Ishikawa (cell line): ENCODE data around the gene PRKCB.

ENCODE experiments used
- CEBPB ChIP-seq: IDR thresholded peaks from 2 replicates; pipeline ENCODE4 v1.6.1; 2012
- CREB1 ChIP-seq: IDR thresholded peaks from 2 replicates; pipeline ENCODE4 v1.6.1; 2012; ENCODE audit warnings: low read depth
- EGR1 ChIP-seq: IDR thresholded peaks from 2 replicates; pipeline ENCODE4 v1.6.1; 2012
- EP300 ChIP-seq: IDR thresholded peaks from 2 replicates; pipeline ENCODE4 v1.6.1; 2012; ENCODE audit warnings: borderline replicate concordance
- FOXM1 ChIP-seq: IDR thresholded peaks from 2 replicates; pipeline ENCODE4 v1.6.1; 2012; ENCODE audit warnings: low read depth, borderline replicate concordance
- MAX ChIP-seq: IDR thresholded peaks from 2 replicates; pipeline ENCODE4 v1.6.1; 2012
- NFIC ChIP-seq: IDR thresholded peaks from 2 replicates; pipeline ENCODE4 v1.6.1; 2012
- RAD21 ChIP-seq: IDR thresholded peaks from 2 replicates; pipeline ENCODE4 v1.6.1; 2012; ENCODE audit warnings: low read depth
- REST ChIP-seq: IDR thresholded peaks from 2 replicates; pipeline ENCODE4 v1.6.1; 2012; ENCODE audit warnings: low read depth, mild to moderate bottlenecking
- TAF1 ChIP-seq: IDR thresholded peaks from 2 replicates; pipeline ENCODE4 v1.6.1; 2012; ENCODE audit warnings: low read depth, mild to moderate bottlenecking
- TCF12 ChIP-seq: IDR thresholded peaks from 2 replicates; pipeline ENCODE4 v1.6.1; 2012; ENCODE audit warnings: low read depth
- TEAD4 ChIP-seq: IDR thresholded peaks from 2 replicates; pipeline ENCODE4 v1.6.1; 2012
- USF1 ChIP-seq: IDR thresholded peaks from 2 replicates; pipeline ENCODE4 v1.6.1; 2012
- YY1 ChIP-seq: IDR thresholded peaks from 2 replicates; pipeline ENCODE4 v1.6.1; 2012; ENCODE audit warnings: low read depth
- ZBTB7A ChIP-seq: IDR thresholded peaks from 2 replicates; pipeline ENCODE4 v1.6.1; 2012; ENCODE audit warnings: low read depth

The PRKCB gene

GRCh38 chr16:24129412-24129918, 293.7 kb downstream of the PRKCB start:
- TF ChIP-seq RAD21 (no peak), MAX (no peak), CREB1 (no peak), EP300 (no peak), TCF12 (no peak)

- TF ChIP-seq CEBPB (no peak), TEAD4 (no peak), ZBTB7A (no peak), EGR1 (no peak), TAF1 (no peak), RAD21 (no peak), TCF12 (no peak), NFIC (no peak), MAX (no peak), EP300 (no peak), USF1 (no peak), FOXM1 (no peak), YY1 (no peak), REST (no peak)
Observed at GRCh38 chr16:24130494-24131085, 294.8 kb downstream of the PRKCB start.

GRCh38 chr16:24131294-24131693, 295.5 kb downstream of the PRKCB start:
- TF ChIP-seq TCF12 (no peak), EP300 (no peak), YY1 (no peak)

- no peak for TF ChIP-seq REST
- TF ChIP-seq TEAD4: no peak
- TF ChIP-seq NFIC: no peak
- TF ChIP-seq RAD21: no peak
- TF ChIP-seq EGR1: no peak
- TF ChIP-seq ZBTB7A: no peak
- no peak for TF ChIP-seq MAX
- TF ChIP-seq TCF12: no peak
- TF ChIP-seq USF1: no peak
- no peak for TF ChIP-seq TAF1
- no peak for TF ChIP-seq FOXM1
- TF ChIP-seq CEBPB: no peak
- TF ChIP-seq CREB1: no peak
- TF ChIP-seq EP300: no peak
- no peak for TF ChIP-seq YY1
Observed at GRCh38 chr16:24132048-24132796, 296.4 kb downstream of the PRKCB start.

GRCh38 chr16:24132797-24133155, 297.0 kb downstream of the PRKCB start:
- TF ChIP-seq ZBTB7A: no peak
- no peak for TF ChIP-seq NFIC
- no peak for TF ChIP-seq TAF1
- no peak for TF ChIP-seq MAX
